H1 (cell line): ENCODE data around the gene TFB1M.

Experiments
- EZH2 ChIP-seq: fragments of 200-600 bp; sonication (generic); IDR thresholded peaks from 2 replicates; pipeline ENCODE4 v1.7.1; 2012; ENCODE audit warnings: low read depth, mild to moderate bottlenecking, moderate library complexity, low read length, inconsistent platforms; ENCODE audit not compliant: severe bottlenecking
- FOSL1 ChIP-seq: IDR thresholded peaks from 2 replicates; pipeline ENCODE4 v1.6.1; 2011; ENCODE audit warnings: mild to moderate bottlenecking, low read depth, low read length, moderate library complexity; ENCODE audit not compliant: insufficient read depth
- POLR2A ChIP-seq, 2 experiments: IDR thresholded peaks; 1 replicate in 1 of 2; 2 replicates in 1 of 2; pipeline ENCODE4 v1.6.1; 2011; ENCODE audit warnings: low read depth in 2 of 2, low read length in 2 of 2, mild to moderate bottlenecking in 2 of 2; ENCODE audit errors: control extremely low read depth in 1 of 2
- TF ChIP-seq, protein P1 (sequence below), 3 experiments: IDR thresholded peaks; 1 replicate in 2 of 3; 2 replicates in 1 of 3; pipeline versions ENCODE4 v1.5.1 to v1.6.1; 2011; ENCODE audit warnings: low read length in 3 of 3, mild to moderate bottlenecking in 3 of 3, inconsistent platforms in 2 of 3, low read depth in 1 of 3, moderate library complexity in 1 of 3; ENCODE audit not compliant: insufficient read depth in 1 of 3; ENCODE audit errors: control extremely low read depth in 1 of 3

DNA sequence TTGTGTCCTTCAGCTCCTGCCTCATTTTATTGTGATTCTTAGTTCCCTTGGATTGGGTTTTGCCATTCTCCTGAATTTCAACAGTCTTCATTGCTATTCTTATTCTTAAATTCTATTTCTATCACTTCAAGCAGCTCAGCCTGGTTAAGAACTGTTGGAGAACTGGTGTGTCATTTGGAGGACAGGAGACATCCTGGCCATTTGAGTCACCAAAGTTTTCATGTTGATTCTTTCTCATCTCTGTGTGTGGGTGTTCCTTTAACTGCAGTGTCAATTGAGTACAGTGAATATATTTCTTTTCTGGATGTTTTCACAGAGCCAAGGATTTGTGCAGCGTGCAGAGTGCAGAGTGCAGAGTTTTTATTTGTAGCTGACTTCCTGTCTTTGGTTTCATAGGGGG is 33.5 kb upstream of the TFB1M start:
- no peak for TF ChIP-seq EZH2
- no peak for TF ChIP-seq FOSL1
- TF ChIP-seq, protein P1, sequence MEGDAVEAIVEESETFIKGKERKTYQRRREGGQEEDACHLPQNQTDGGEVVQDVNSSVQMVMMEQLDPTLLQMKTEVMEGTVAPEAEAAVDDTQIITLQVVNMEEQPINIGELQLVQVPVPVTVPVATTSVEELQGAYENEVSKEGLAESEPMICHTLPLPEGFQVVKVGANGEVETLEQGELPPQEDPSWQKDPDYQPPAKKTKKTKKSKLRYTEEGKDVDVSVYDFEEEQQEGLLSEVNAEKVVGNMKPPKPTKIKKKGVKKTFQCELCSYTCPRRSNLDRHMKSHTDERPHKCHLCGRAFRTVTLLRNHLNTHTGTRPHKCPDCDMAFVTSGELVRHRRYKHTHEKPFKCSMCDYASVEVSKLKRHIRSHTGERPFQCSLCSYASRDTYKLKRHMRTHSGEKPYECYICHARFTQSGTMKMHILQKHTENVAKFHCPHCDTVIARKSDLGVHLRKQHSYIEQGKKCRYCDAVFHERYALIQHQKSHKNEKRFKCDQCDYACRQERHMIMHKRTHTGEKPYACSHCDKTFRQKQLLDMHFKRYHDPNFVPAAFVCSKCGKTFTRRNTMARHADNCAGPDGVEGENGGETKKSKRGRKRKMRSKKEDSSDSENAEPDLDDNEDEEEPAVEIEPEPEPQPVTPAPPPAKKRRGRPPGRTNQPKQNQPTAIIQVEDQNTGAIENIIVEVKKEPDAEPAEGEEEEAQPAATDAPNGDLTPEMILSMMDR (IDR thresholded peaks at IDR 0.05; ENCODE audit: control extremely low read depth in 1 of 3, insufficient read depth in 1 of 3, low read depth in 1 of 3, low read length in 3 of 3) = no peak
- TF ChIP-seq POLR2A (IDR thresholded peaks at IDR 0.05; ENCODE audit: control extremely low read depth in 1 of 2, low read depth in 2 of 2, low read length in 2 of 2) = no peak
